Measurements from ENCODE around the gene ITGA3.

Gene ITGA3

DNA sequence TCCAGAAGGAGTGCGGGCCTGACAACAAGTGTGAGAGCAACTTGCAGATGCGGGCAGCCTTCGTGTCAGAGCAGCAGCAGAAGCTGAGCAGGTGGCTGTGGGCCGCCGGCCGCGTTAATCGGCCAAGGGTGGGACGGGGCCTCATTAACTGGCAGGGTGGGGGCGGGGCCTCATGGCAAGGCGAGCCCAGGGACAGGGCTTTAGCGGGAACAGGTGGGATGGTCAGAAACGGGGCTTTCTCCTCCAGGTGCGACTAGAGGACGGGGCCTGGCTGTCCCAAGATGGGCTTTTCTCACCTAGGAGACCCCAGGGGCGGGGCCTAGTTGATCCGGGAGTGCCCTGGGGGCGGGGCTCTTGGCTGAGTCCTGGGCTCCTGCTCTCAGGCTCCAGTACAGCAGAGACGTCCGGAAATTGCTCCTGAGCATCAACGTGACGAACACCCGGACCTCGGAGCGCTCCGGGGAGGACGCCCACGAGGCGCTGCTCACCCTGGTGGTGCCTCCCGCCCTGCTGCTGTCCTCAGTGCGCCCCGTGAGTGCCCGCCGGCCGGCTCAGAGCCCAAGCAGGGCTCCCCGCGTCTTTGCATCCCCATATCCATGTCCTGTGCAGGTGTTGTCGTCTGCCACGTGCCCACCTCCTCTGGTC, 20.8 kb downstream of the ITGA3 start:
- no peak overlapping the region for H3K4me3 ChIP-seq (ENCODE audit: low read depth, low read length)
- TF ChIP-seq CTCF (conservative IDR thresholded peaks at IDR 0.05; ENCODE audit: low read depth, low read length) = no peak
- no peak for DNase-seq (ENCODE audit: low read depth)

GRCh38 chr17:50078430-50078829, 22.5 kb downstream of the ITGA3 start:
- H3K4me3 ChIP-seq (ENCODE audit: low read depth, low read length) = no peak overlapping the region
- DNase-seq (ENCODE audit: low read depth) = no peak
- TF ChIP-seq CTCF (conservative IDR thresholded peaks at IDR 0.05; ENCODE audit: low read depth, low read length) = no peak

DNA sequence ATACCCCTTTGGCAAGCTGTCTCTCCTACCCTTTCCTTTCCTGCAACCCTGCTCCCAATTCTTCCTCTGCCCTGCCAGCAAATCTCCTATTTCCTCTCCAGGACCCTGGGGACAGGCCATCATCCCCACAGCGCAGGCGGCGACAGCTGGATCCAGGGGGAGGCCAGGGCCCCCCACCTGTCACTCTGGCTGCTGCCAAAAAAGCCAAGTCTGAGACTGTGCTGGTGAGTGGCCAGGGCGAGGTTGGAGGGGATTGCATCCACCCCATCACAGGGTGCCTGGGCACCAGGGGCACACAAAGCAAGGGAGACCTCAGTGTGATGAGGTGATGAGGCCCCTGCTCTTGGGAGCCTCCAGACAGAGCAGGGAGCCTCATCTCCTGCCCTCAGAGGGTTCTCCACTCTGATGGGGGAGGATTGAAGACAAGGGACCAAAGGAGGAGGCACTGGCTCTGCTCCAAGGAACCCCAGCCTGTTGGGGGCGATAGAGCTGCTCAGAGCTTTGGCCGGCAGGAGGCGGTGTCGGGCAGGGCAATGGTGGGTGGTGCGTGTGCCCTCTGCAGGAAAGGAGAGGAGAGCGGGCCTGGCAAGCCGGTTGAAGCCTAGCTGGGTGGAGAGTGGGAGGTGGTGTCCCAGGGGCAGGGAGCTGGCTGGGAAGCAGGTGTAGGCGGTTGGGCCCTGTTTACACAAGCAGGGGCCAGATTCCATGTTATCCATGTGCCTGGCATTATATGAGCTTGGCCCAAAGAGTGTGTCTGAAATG, 23.6 kb downstream of the ITGA3 start:
- TF ChIP-seq CTCF (conservative IDR thresholded peaks at IDR 0.05; ENCODE audit: low read depth, low read length) = peak; percentile 69
- DNase-seq (ENCODE audit: low read depth) = no peak

DNA sequence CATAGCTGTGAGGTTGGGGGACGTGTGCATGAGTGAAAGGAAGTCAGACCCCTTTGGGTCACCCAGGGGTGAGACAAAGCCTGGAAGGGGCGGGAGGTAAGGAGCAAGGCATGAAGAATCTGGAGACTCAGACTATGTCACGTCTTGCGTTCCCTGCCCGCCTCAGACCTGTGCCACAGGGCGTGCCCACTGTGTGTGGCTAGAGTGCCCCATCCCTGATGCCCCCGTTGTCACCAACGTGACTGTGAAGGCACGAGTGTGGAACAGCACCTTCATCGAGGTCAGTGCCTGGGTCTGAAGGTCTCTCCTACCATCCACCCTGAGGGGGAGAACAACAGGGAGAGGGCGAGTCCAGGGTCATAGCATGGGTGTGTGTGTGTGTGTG, 24.2 kb downstream of the ITGA3 start:
- no peak for DNase-seq (ENCODE audit: low read depth)
- TF ChIP-seq CTCF (conservative IDR thresholded peaks at IDR 0.05; ENCODE audit: low read depth, low read length) = no peak
- no peak overlapping the region for H3K4me3 ChIP-seq (ENCODE audit: low read depth, low read length)

More for the DNA sequence above, 23.6 kb downstream of the ITGA3 start:
- no peak overlapping the region for H3K4me3 ChIP-seq (ENCODE audit: low read depth, low read length)

GRCh38 chr17:50080827-50081226, 24.9 kb downstream of the ITGA3 start:
- TF ChIP-seq CTCF (conservative IDR thresholded peaks at IDR 0.05; ENCODE audit: low read depth, low read length) = no peak
- DNase-seq (ENCODE audit: low read depth) = no peak
- no peak overlapping the region for H3K4me3 ChIP-seq (ENCODE audit: low read depth, low read length)

- no peak for DNase-seq (ENCODE audit: low read depth)
- no peak for TF ChIP-seq CTCF (conservative IDR thresholded peaks at IDR 0.05; ENCODE audit: low read depth, low read length)
- H3K4me3 ChIP-seq (ENCODE audit: low read depth, low read length) = no peak overlapping the region
These were observed 25.8 kb downstream of the ITGA3 start for GRCh38 chr17:50081757-50082156.
